Mucosa of rectum (tissue), 2 donors: ENCODE results near the gene CDC42BPB.

Experiments used
- H3K27ac ChIP-seq, 2 donors: one replicate each; pipeline ENCODE4 v1.7.0; 2013; ENCODE audit warnings: inconsistent platforms in 2 of 2, low read depth in 2 of 2, low read length in 2 of 2
- H3K27me3 ChIP-seq, 2 donors: one replicate each; pipeline ENCODE4 v1.7.0; 2013; ENCODE audit warnings: low read length in 2 of 2; ENCODE audit not compliant: control insufficient read depth in 2 of 2, insufficient read depth in 2 of 2
- H3K36me3 ChIP-seq, 2 donors: one replicate each; pipeline ENCODE4 v1.7.0; 2013; ENCODE audit warnings: low read length in 2 of 2; ENCODE audit not compliant: control insufficient read depth in 2 of 2, insufficient read depth in 2 of 2
- H3K4me1 ChIP-seq, 2 donors: one replicate each; pipeline ENCODE4 v1.7.0; 2013; ENCODE audit warnings: low read length in 2 of 2, mild to moderate bottlenecking in 1 of 2; ENCODE audit not compliant: control insufficient read depth in 2 of 2, insufficient read depth in 2 of 2
- H3K4me3 ChIP-seq, 2 donors: one replicate each; pipeline ENCODE4 v1.7.0; 2013; ENCODE audit warnings: low read length in 2 of 2
- H3K9ac ChIP-seq, 2 donors: one replicate each; pipeline ENCODE4 v1.7.0; 2013; ENCODE audit warnings: low read length in 2 of 2, low read depth in 1 of 2, mild to moderate bottlenecking in 1 of 2
- H3K9me3 ChIP-seq, 2 donors: one replicate each; pipeline ENCODE4 v1.7.0; 2013; ENCODE audit warnings: low read length in 2 of 2; ENCODE audit not compliant: control insufficient read depth in 2 of 2
- donor health status: healthy.
- donor health status: Normal muscosa, but diverticular disease.

Gene CDC42BPB

GRCh38 chr14:102923925-102924486 is 133.3 kb downstream of the CDC42BPB start:
- H3K4me3 ChIP-seq: peak overlapping the region; percentile 63 to 76
- H3K27me3 ChIP-seq: peaks cover 3 to 5% of the 10 kb centered on the region in 2 donors
- H3K27ac ChIP-seq: peak overlapping the region; percentile 88 to 94
- no peaks in the 10 kb centered on the region for H3K36me3 ChIP-seq
- H3K4me1 ChIP-seq: peaks cover 30 to 38% of the 10 kb centered on the region in 2 donors
- H3K9ac ChIP-seq: peak overlapping the region; percentile 70 to 95
- H3K9me3 ChIP-seq: no peaks in the 10 kb centered on the region

GRCh38 chr14:102923201-102923924 is 134.0 kb downstream of the CDC42BPB start:
- peaks cover 3 to 5% of the 10 kb centered on the region in 2 donors for H3K27me3 ChIP-seq
- H3K9ac ChIP-seq: peak overlapping the region; percentile 70 to 95
- H3K36me3 ChIP-seq: no peaks in the 10 kb centered on the region
- H3K4me1 ChIP-seq: peaks cover 25 to 32% of the 10 kb centered on the region in 2 donors
- H3K27ac ChIP-seq: peak overlapping the region; percentile 88 to 94
- no peaks in the 10 kb centered on the region for H3K9me3 ChIP-seq
- H3K4me3 ChIP-seq: peak overlapping the region; percentile 63 to 76

- H3K9ac ChIP-seq: peak within 1 kb of the TSS; percentile 70 to 95
- peaks cover 21 to 32% of the 10 kb centered on the region in 2 donors for H3K4me1 ChIP-seq
- H3K27me3 ChIP-seq: peaks cover 3 to 5% of the 10 kb centered on the region in 2 donors
- no peaks in the 10 kb centered on the region for H3K36me3 ChIP-seq
- no peaks in the 10 kb centered on the region for H3K9me3 ChIP-seq
- H3K27ac ChIP-seq: peak within 1 kb of the TSS; percentile 88 to 94
- peak within 1 kb of the TSS; percentile 63 to 76 for H3K4me3 ChIP-seq
Observed at GRCh38 chr14:102922490-102923200, 134.7 kb downstream of the CDC42BPB start, which contains the start of gene AMN. TSS of gene AMN (plus strand) at chr14:102922663. CDS start at chr14:102922689, 26 bp downstream.

GRCh38 chr14:102920998-102921304 is 136.4 kb downstream of the CDC42BPB start:
- Histone ChIP-seq H3K9ac (no peak overlapping the region), H3K27ac (no peak overlapping the region), H3K27me3 (peaks cover 3 to 5% of the 10 kb centered on the region in 2 donors), H3K4me3 (no peak overlapping the region), H3K4me1 (peaks cover 21 to 26% of the 10 kb centered on the region in 2 donors), H3K36me3 (no peaks in the 10 kb centered on the region), H3K9me3 (no peaks in the 10 kb centered on the region)

GRCh38 chr14:102920273-102920997 is 136.9 kb downstream of the CDC42BPB start:
- H3K27me3 ChIP-seq: peaks cover 3 to 5% of the 10 kb centered on the region in 2 donors
- no peaks in the 10 kb centered on the region for H3K36me3 ChIP-seq
- H3K9me3 ChIP-seq: no peaks in the 10 kb centered on the region
- no peak overlapping the region for H3K4me3 ChIP-seq
- H3K27ac ChIP-seq: no peak overlapping the region
- H3K9ac ChIP-seq: no peak overlapping the region
- H3K4me1 ChIP-seq: peaks cover 21 to 26% of the 10 kb centered on the region in 2 donors

GRCh38 chr14:102918438-102918837 is 138.9 kb downstream of the CDC42BPB start:
- Histone ChIP-seq H3K4me3 (no peak overlapping the region), H3K9ac (no peak overlapping the region), H3K27ac (no peak overlapping the region), H3K36me3 (no peaks in the 10 kb centered on the region), H3K4me1 (peaks cover 9 to 15% of the 10 kb centered on the region in 2 donors), H3K27me3 (peaks cover 0 to 5% of the 10 kb centered on the region in 2 donors), H3K9me3 (no peaks in the 10 kb centered on the region)

- no peak overlapping the region for H3K27ac ChIP-seq
- H3K4me3 ChIP-seq: no peak overlapping the region
- no peaks in the 10 kb centered on the region for H3K36me3 ChIP-seq
- H3K4me1 ChIP-seq: peaks cover 4 to 8% of the 10 kb centered on the region in 2 donors
- no peaks in the 10 kb centered on the region for H3K27me3 ChIP-seq
- H3K9me3 ChIP-seq: no peaks in the 10 kb centered on the region
- no peak overlapping the region for H3K9ac ChIP-seq
Observed at GRCh38 chr14:102917469-102918211, 139.7 kb downstream of the CDC42BPB start.

GRCh38 chr14:102917056-102917385 is 140.3 kb downstream of the CDC42BPB start:
- Histone ChIP-seq H3K27me3 (no peaks in the 10 kb centered on the region), H3K9me3 (no peaks in the 10 kb centered on the region), H3K4me1 (peaks cover 1 to 2% of the 10 kb centered on the region in 2 donors), H3K9ac (no peak overlapping the region), H3K36me3 (no peaks in the 10 kb centered on the region), H3K27ac (no peak overlapping the region), H3K4me3 (no peak overlapping the region)

GRCh38 chr14:102916347-102917055 is 140.8 kb downstream of the CDC42BPB start:
- H3K9ac ChIP-seq: no peak overlapping the region
- H3K4me1 ChIP-seq: no peaks in the 10 kb centered on the region
- no peak overlapping the region for H3K4me3 ChIP-seq
- H3K27ac ChIP-seq: peak overlapping the region in 1 of 2 donors; percentile 43
- H3K27me3 ChIP-seq: no peaks in the 10 kb centered on the region
- H3K9me3 ChIP-seq: no peaks in the 10 kb centered on the region
- H3K36me3 ChIP-seq: no peaks in the 10 kb centered on the region
